ENCODE measurements around the gene BET1.
"Not testable (repeated sequence)": the region's sequence is repeated elsewhere in the genome, so short reads cannot be mapped to it uniquely, and the experiment has no call there.

BET1 gene, protein sequence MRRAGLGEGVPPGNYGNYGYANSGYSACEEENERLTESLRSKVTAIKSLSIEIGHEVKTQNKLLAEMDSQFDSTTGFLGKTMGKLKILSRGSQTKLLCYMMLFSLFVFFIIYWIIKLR

GRCh38 chr7:94004024-94004951 is at the start of gene BET1:
Gene BET1, minus strand, starts transcription at chr7:94004355. Its CDS starts 139 bp downstream, at chr7:94004216.
- peak; percentile 33 for DNase-seq

DNA sequence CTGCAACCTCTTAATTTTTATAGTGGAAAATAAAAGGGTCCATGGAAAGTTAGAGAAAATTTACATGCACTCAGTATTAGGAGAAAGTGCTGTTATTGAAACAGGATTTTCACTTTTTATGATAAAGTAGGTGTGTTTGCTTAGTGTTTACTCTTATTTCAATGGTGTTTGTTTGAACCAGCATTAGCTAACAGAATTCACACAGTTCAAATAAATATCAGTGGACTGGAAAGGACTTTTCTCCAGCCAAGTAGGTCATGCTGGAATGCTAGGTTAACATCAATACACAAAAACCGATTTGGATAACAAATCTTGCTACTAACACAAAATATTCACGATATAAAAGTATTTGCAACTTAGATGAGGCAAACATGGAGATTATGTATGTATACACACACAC is 49.4 kb upstream of the BET1 start:
- DNase-seq: no peak

- DNase-seq: no peak
Measured at GRCh38 chr7:94052398-94053180, 48.4 kb upstream of the BET1 start.

- no peak for DNase-seq
Measured at GRCh38 chr7:94050046-94050445, 45.9 kb upstream of the BET1 start.

GRCh38 chr7:94049615-94050014 is 45.5 kb upstream of the BET1 start:
- DNase-seq: no peak

DNA sequence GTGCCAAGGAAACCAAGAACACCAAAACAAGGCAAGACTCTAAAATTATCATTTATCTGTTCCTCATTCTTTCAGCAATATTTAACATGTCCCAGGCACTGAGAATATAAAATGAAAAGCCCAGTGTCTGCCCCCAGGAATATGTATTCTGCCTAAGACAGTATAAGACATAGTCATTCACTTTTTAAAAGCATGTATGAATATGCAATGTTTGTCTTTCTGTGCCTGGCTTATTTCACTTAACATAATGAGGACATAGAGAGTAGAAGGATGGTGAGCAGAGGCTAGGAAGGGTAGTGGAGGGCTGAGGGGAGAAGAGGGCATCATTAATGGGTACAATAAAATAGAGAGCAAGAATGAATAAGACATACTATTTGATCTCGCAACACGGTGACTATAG is 44.6 kb upstream of the BET1 start:
- no peak for DNase-seq

DNA sequence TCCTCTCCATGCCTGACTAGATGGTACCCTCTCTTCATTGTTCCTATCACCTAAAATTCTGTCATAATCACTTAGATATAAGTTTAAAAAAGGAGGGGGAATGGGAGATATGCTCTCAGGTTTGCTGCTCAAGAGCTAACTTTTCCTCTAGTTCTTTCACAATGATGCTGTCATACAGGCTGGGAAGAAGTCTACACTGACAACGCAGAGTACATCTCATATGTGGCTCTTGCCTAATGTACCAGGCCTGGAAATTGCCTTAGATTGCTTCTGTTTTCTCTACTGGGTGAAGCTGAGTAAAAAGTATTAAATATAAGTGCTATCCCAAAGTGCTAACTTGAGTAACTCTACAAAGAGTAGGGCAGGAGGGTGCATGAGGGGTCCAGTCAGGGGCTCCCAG is 43.8 kb upstream of the BET1 start:
- DNase-seq: no peak

GRCh38 chr7:94045581-94045980 is 41.4 kb upstream of the BET1 start:
- DNase-seq: no peak

DNA sequence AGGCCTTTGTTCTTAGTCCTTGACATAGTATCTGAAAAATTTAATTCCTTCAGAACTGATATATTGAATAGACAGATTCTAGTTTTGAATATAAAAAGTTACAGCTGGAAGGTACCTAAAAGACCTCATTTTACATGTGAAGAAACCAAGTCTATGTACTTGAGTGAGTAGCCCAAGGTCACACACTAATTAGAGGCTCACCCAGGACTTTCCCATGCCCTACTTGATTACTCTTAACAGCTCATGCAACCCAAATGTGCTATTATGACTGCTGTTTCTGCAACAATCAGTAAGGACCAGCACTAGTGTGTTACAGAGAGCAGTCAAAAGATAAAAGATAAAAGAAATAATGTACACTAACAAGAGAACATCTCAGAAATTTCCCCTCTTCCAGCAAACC is 40.7 kb upstream of the BET1 start:
- no peak for DNase-seq

DNA sequence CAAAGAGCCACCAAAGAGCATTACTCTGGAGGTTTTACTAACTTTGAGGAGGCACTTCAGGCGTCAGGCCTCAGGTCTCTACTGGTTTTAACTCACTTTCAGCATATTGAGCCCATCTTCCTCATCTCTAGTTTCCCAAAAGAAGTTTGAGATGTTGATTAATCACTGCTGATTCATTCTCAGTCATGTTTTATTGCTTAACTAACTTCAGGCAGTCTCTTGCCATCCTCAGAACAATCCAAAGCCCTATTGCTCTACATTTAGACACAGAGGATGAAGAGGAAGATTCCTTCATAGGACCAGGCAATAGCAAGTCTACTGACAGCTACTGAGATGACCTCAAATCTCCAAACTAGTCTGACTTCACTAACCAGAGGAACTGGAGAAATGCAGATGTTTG is 39.1 kb upstream of the BET1 start:
- no peak for DNase-seq

GRCh38 chr7:94042381-94042780 is 38.2 kb upstream of the BET1 start:
- no peak for DNase-seq

DNA sequence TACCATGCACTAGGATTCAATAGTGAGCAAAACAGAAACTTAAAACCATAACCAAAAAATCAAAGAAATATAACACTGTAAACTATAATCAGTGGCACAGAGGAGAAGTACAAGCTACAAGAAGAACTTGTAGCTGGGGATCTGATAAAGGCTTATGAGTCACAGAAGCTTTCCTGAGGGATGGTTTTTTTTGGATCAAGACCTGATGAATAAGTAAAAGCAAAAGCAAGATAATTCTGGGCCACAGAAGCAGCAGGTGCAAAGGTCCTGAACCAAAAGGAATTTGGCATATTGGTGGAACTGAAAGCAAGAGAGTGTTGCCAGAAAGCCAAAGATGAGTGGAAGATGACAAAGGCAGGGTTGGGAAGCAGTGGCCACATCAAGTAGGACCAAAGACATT is 37.4 kb upstream of the BET1 start:
- no peak for DNase-seq

DNA sequence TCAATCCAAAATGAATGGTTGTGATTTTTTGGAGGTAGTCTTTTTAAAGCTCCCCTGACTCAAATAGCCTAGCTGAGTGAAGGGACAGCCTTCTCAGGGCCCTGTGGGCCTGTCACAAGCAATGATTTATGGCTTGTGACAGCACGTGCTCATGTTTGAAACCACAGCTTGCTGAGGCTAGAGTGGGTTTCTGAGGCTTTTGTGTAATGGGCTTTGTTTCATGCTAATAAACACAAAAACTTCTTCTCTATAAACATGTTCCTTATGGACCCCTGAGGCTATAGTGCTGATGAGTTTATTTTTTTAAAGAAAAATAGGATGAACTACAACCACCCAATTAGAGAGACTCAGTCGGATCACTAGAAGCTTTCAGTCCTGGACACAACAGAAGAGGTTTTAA is 36.1 kb upstream of the BET1 start:
- no peak for DNase-seq

DNA sequence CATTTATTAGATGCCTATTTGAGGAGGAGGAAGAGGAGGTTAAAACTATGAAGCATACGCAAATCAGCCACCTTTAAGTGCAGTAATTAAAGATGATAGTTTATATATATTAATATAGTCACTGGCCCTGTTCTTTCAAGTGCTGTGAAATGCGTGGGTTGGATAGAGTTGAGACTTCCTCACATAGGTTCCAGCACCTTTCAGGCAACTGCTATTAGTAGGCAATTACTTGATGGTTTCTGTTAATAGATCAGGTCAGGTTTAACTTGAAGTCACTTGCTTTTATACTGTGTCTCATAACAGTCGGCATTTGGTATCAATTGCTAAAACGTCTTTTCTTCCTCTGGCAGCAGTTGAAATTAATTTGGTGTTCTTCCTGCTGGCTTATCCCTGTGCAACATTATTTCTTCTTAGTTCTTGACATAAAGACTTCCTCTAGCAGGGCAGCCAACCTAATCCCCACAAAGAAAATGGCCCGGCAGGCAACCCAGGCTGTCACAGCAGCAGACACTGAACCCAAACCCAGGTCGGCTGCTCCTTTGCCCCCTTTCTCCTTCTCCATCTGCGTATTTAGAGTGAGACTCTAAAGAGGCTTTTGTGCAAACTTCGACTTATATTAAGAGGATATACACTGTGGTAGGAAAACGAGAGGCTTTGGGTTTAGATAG is 35.3 kb upstream of the BET1 start:
- DNase-seq: no peak

- DNase-seq: no peak
Measured at GRCh38 chr7:94031865-94032264, 27.7 kb upstream of the BET1 start.

GRCh38 chr7:94030634-94031033 is 26.5 kb upstream of the BET1 start:
- no peak for DNase-seq

- DNase-seq: no peak
Measured at GRCh38 chr7:94029976-94030375, 25.8 kb upstream of the BET1 start.

- DNase-seq: no peak
Measured at GRCh38 chr7:94028768-94029167, 24.6 kb upstream of the BET1 start.

DNA sequence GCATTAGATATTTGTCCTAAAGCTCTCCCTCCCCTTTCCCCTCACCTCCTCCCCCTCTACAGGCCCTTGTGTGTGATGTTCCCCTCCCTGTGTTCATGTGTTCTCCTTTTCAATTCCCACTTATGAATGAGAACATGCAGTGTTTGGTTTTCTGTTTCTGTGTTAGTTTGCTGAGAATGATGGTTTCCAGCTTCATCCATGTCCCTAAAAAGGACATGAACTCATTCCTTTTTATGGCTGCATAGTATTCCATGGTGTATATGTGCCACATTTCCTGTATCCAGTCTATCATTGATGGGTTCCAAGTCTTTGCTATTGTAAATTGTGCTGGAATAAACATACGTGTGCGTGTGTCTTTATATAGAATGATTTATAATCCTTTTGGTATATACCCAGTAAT is 22.5 kb upstream of the BET1 start:
- not testable (repeated sequence) for DNase-seq

DNA sequence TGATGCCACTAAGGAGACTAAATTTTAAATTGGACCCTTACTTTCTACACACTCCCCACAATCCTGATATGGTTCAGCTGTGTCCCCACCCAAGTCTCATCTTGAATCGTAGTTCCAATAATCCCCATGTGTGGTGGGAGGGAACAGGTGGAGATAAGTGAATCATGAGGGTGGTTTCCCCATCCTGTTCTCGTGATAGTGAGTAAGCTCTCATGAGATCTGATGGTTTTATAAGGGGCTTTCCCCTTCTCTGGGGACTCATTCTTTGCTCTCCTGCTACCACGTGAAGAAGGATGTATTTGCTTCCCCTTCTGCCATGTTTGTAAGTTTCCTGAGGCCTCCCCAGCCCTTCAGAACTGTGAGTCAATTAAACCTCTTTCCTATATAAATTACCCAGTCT is 18.4 kb upstream of the BET1 start:
- no peak for DNase-seq

DNA sequence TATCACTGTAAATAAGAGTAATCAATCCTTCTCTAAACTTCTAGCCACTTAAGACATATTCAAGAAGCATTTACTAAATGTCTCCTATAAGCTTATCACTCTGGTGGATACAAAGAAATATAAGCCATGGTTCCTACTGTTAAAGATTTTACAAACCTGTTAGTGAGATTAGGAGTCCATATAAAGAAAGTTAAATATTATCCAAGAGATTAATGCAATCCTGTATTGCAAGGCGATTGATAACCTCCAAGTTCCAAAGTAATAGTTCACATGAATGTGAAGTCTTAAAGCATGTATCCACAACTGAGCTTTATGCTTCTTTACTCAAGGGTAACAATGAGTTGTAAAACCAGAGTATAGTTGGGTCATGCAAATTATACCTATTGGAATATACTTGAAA is 12.6 kb upstream of the BET1 start:
- DNase-seq: no peak

GRCh38 chr7:94015538-94015937 is 11.4 kb upstream of the BET1 start:
- no peak for DNase-seq

DNA sequence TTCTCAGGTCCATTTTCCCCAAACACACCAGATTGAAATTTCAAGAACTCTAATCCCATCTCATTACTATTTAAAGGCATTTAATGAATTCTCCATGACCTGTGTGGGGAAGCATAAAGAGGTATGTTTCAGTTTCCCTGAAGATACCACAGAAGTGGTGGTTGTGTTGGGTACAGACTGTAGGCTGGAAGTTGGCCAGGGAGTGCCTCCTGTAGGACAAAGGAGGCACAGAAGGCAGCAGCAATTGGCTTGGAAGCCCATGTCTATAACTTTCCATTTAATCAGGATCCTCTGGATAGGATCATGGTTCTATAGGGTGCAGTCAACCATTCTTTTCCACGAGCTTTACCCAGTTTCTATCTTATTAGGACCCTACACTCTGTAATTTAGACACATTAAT is 8.6 kb upstream of the BET1 start:
- DNase-seq: no peak
